ENCODE measurements around the gene VAPB. TPM values are rescaled to one million over a fixed set of nuclear protein-coding genes. Genes with fewer than 3 reads are reported as not detected.

VAPB gene
- polyA plus RNA-seq, 1 donor from 2014 or later, result 32.5 TPM

- no peaks in the 10 kb centered on the region for H3K9me3 ChIP-seq (ENCODE audit: low read length)
- no peak overlapping the region for H3K4me2 ChIP-seq (ENCODE audit: low read length)
- no peak overlapping the region for H2AFZ ChIP-seq (ENCODE audit: low read depth, low read length)
- TF ChIP-seq RAD21 (conservative IDR thresholded peaks at IDR 0.05) (no peak), EZH2 (IDR thresholded peaks at IDR 0.05; ENCODE audit: borderline replicate concordance, insufficient read depth, low read length, poor library complexity, severe bottlenecking) (no peak), SMC3 (conservative IDR thresholded peaks at IDR 0.05; ENCODE audit: poor library complexity) (no peak), EP300 (conservative IDR thresholded peaks at IDR 0.05; ENCODE audit: poor library complexity, severe bottlenecking) (no peak), MXI1 (conservative IDR thresholded peaks at IDR 0.05; ENCODE audit: poor library complexity, severe bottlenecking) (no peak), TAF1 (IDR thresholded peaks at IDR 0.05; ENCODE audit: low read depth) (no peak), POLR2AphosphoS5 (IDR thresholded peaks at IDR 0.05) (no peak)
- TF ChIP-seq, protein P1, sequence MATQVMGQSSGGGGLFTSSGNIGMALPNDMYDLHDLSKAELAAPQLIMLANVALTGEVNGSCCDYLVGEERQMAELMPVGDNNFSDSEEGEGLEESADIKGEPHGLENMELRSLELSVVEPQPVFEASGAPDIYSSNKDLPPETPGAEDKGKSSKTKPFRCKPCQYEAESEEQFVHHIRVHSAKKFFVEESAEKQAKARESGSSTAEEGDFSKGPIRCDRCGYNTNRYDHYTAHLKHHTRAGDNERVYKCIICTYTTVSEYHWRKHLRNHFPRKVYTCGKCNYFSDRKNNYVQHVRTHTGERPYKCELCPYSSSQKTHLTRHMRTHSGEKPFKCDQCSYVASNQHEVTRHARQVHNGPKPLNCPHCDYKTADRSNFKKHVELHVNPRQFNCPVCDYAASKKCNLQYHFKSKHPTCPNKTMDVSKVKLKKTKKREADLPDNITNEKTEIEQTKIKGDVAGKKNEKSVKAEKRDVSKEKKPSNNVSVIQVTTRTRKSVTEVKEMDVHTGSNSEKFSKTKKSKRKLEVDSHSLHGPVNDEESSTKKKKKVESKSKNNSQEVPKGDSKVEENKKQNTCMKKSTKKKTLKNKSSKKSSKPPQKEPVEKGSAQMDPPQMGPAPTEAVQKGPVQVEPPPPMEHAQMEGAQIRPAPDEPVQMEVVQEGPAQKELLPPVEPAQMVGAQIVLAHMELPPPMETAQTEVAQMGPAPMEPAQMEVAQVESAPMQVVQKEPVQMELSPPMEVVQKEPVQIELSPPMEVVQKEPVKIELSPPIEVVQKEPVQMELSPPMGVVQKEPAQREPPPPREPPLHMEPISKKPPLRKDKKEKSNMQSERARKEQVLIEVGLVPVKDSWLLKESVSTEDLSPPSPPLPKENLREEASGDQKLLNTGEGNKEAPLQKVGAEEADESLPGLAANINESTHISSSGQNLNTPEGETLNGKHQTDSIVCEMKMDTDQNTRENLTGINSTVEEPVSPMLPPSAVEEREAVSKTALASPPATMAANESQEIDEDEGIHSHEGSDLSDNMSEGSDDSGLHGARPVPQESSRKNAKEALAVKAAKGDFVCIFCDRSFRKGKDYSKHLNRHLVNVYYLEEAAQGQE (IDR thresholded peaks at IDR 0.05; ENCODE audit: borderline replicate concordance), result no peak
- TF ChIP-seq, protein P2, sequence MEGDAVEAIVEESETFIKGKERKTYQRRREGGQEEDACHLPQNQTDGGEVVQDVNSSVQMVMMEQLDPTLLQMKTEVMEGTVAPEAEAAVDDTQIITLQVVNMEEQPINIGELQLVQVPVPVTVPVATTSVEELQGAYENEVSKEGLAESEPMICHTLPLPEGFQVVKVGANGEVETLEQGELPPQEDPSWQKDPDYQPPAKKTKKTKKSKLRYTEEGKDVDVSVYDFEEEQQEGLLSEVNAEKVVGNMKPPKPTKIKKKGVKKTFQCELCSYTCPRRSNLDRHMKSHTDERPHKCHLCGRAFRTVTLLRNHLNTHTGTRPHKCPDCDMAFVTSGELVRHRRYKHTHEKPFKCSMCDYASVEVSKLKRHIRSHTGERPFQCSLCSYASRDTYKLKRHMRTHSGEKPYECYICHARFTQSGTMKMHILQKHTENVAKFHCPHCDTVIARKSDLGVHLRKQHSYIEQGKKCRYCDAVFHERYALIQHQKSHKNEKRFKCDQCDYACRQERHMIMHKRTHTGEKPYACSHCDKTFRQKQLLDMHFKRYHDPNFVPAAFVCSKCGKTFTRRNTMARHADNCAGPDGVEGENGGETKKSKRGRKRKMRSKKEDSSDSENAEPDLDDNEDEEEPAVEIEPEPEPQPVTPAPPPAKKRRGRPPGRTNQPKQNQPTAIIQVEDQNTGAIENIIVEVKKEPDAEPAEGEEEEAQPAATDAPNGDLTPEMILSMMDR (IDR thresholded peaks at IDR 0.05; ENCODE audit: poor library complexity, severe bottlenecking), result no peak
- no peaks in the 10 kb centered on the region for H3K36me3 ChIP-seq (ENCODE audit: insufficient read depth, low read length)
- H3F3A ChIP-seq (ENCODE audit: insufficient read depth, low read length, poor library complexity, severe bottlenecking), result no peaks in the 10 kb centered on the region
- H3K4me3 ChIP-seq (ENCODE audit: low read length), result no peak overlapping the region
- H3K79me2 ChIP-seq (replicated peaks; ENCODE audit: insufficient read depth, low read length), result no peaks in the 10 kb centered on the region
- H3K9ac ChIP-seq (ENCODE audit: low read length), result no peak overlapping the region
- H3K9me2 ChIP-seq (ENCODE audit: insufficient read depth, low read length), result no peaks in the 10 kb centered on the region
- H3K27me3 ChIP-seq (ENCODE audit: insufficient read depth, low read depth, low read length), result no peaks in the 10 kb centered on the region
- no peak overlapping the region for H3K27ac ChIP-seq (ENCODE audit: low read length)
- no peaks in the 10 kb centered on the region for H4K20me1 ChIP-seq (ENCODE audit: insufficient read depth)
Observed at GRCh38 chr20:58496429-58496769, 107.4 kb downstream of the VAPB start.

DNA sequence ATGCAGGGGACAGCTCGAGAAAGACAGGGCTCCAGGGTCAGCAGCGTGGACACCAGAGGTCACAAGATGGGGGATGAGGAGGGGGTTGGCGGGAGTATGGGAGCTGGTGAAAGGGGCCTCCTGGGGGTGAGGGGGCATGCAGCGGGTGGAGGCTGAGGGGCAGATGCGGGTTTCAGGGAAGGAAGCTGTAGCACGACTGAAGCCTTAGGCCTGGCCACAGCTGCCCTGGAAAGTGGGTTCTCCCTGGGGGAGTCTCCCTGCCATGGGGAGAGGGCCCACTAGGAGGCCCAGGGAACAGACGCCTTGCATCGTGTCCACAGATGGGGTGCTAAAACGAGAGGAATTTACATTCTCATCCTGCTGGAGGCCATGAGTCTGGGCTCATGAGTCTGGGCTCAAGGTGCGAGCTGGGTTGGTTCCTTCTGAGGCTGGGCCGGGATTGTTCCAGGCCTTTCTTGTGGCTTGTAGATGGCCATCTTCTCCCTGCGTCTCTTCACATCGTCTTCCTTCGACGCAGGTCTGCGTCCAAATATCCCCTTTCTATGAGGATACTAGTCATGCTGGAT, 108.1 kb downstream of the VAPB start:
- Histone ChIP-seq H2AFZ (ENCODE audit: low read depth, low read length) (no peak overlapping the region), H4K20me1 (ENCODE audit: insufficient read depth) (no peaks in the 10 kb centered on the region), H3F3A (ENCODE audit: insufficient read depth, low read length, poor library complexity, severe bottlenecking) (no peaks in the 10 kb centered on the region), H3K79me2 (replicated peaks; ENCODE audit: insufficient read depth, low read length) (no peaks in the 10 kb centered on the region), H3K4me3 (ENCODE audit: low read length) (no peak overlapping the region), H3K9me3 (ENCODE audit: low read length) (no peaks in the 10 kb centered on the region), H3K27me3 (ENCODE audit: insufficient read depth, low read depth, low read length) (no peaks in the 10 kb centered on the region), H3K9ac (ENCODE audit: low read length) (no peak overlapping the region), H3K9me2 (ENCODE audit: insufficient read depth, low read length) (no peaks in the 10 kb centered on the region), H3K36me3 (ENCODE audit: insufficient read depth, low read length) (no peaks in the 10 kb centered on the region), H3K27ac (ENCODE audit: low read length) (no peak overlapping the region), H3K4me2 (ENCODE audit: low read length) (no peak overlapping the region)
- TF ChIP-seq EZH2 (IDR thresholded peaks at IDR 0.05; ENCODE audit: borderline replicate concordance, insufficient read depth, low read length, poor library complexity, severe bottlenecking) (no peak), SMC3 (conservative IDR thresholded peaks at IDR 0.05; ENCODE audit: poor library complexity) (no peak), RAD21 (conservative IDR thresholded peaks at IDR 0.05) (no peak), TAF1 (IDR thresholded peaks at IDR 0.05; ENCODE audit: low read depth) (no peak), EP300 (conservative IDR thresholded peaks at IDR 0.05; ENCODE audit: poor library complexity, severe bottlenecking) (no peak), MXI1 (conservative IDR thresholded peaks at IDR 0.05; ENCODE audit: poor library complexity, severe bottlenecking) (no peak), POLR2AphosphoS5 (IDR thresholded peaks at IDR 0.05) (no peak)
- TF ChIP-seq, protein P2 (IDR thresholded peaks at IDR 0.05; ENCODE audit: poor library complexity, severe bottlenecking), result no peak
- TF ChIP-seq, protein P1 (IDR thresholded peaks at IDR 0.05; ENCODE audit: borderline replicate concordance), result no peak

All from neural cell (in vitro differentiated cells).